Motor neuron (in vitro differentiated cells): ENCODE results near the gene EZR. TPM values are rescaled to one million over a fixed set of nuclear protein-coding genes. Genes with fewer than 3 reads are reported as not detected.

ENCODE experiments used
- ATAC-seq, 8 experiments: fragments of 200-7000 bp; cut with Tn5 transposase; replicated peaks in 6 of 8; 2 replicates each; pipeline ENCODE4 v1.8.0; 2021; ENCODE audit warnings: mild to moderate bottlenecking in 8 of 8, moderate library complexity in 8 of 8
- H3K27ac ChIP-seq, 2 donors: fragments of 250-450 bp; sonication (Bioruptor Pico); 2 replicates each; pipeline ENCODE4 v1.9.0; 2021; ENCODE audit warnings: antibody characterized with exemption in 2 of 2, mild to moderate bottlenecking in 2 of 2, moderate library complexity in 1 of 2
- H3K4me1 ChIP-seq, 2 donors: fragments of 250-450 bp; sonication (Bioruptor Pico); replicated peaks in 1 of 2; 2 replicates each; pipeline ENCODE4 v1.6.1; 2021; ENCODE audit warnings: antibody characterized with exemption in 2 of 2, mild to moderate bottlenecking in 2 of 2, moderate library complexity in 1 of 2
- H3K4me3 ChIP-seq, 5 donors: fragments of 250-450 bp; sonication (Bioruptor Pico); 2 replicates each; pipeline ENCODE4 v1.9.0; 2021; ENCODE audit warnings: antibody characterized with exemption in 5 of 5, mild to moderate bottlenecking in 5 of 5, moderate library complexity in 4 of 5
- WGBS, 10 experiments: fragments of 450-650 bp; shearing (Covaris generic); methylation state at CpG; one replicate each; pipeline ENCODE4 v1.0.0; 2022; 5-methylcytosine and 5-hydroxymethylcytosine counted together
- in situ Hi-C, 9 experiments: fragments of 400-800 bp; cut with MboI; loops; one replicate each; pipeline ENCODE4 v1.15.0; 2021; ENCODE audit warnings: low sequenced_read_pairs in 9 of 9, low pct_unique_long_range_greater_than_20kb in 2 of 9; ENCODE audit not compliant: unreplicated experiment in 9 of 9
- total RNA-seq, 8 experiments: library from RNA; unstranded; fragments of 300-600 nt; gene quantifications; 2 replicates each; pipeline versions ENCODE4 v1.2.3 to v1.2.4, GENCODE V29; 2022

The EZR gene
- total RNA-seq, 8 experiments from 2014 or later = 10.9 to 180 (median 24.5) TPM

GRCh38 chr6:158718461-158719046 is 100.6 kb downstream of the EZR start:
- 33 to 100% (median 64%) methylated on average over 1 to 10 of the region's 13 CpGs; no CpG with 5 or more reads in 2 of the 10 experiments for WGBS, 10 experiments
- H3K4me1 ChIP-seq = peaks cover 6 to 12% of the 10 kb centered on the region in 2 donors
- in situ Hi-C loops = loop anchor here in 6 of 9 experiments (25.0 kb wide), 3 partner anchors 244 to 394 kb away; no protein-coding TSS in a partner anchor
- peak; percentile 47 to 88 (median 62) for ATAC-seq
- H3K4me3 ChIP-seq = no peak overlapping the region
- no peak overlapping the region for H3K27ac ChIP-seq

DNA sequence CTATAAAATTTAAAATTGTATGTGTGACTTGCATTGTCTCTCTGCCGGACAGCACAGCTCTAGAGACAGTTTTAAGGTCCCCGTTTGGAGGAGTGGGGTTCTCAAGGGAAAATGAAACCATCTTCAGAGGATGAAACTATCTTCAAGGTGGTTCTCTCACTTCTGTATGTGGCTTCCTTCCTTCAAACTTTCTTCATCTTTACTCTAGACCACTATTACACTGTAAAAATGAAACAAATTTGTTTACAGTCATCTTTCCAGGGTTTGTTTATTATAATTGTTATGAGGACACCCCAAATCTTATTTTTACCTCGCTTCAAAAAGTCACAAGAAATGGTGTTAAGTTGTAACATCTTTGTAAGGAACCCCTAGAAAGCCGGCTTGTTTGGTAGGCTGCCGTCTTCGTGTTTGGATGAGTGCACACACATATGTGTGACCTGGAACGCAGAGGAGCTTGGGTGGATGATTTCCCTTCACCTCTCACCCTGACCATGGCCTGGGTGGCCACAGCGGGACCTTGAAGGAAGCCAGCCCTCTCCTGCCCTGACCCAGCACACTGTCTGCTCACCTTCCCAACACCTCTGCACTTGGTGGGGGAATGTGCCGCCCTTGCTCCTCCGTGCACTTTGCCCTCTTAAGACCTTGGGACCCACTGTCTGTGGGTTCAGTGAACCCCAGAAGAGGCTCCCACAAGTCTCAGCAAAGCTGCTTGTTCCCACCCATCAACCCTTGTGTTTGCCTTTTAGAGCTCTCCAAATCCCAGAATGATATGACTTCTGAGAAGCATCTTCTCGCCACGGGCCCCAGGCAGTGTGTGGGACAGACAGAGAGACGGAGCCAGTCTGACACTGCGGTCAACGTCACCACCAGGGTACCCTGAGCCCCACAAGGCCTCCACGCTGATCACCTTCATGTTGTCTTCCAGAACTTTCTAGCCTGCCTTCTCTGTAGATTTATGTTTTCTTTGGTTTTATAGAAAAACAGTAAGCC is 101.5 kb downstream of the EZR start:
- Histone ChIP-seq H3K27ac (no peak overlapping the region), H3K4me3 (no peak overlapping the region), H3K4me1 (peaks cover 6 to 12% of the 10 kb centered on the region in 2 donors)
- in situ Hi-C loops = loop anchor here in 6 of 9 experiments (25.0 kb wide), 3 partner anchors 245 to 395 kb away; no protein-coding TSS in a partner anchor
- ATAC-seq = no peak
- WGBS, 10 experiments = 32 to 95% (median 81%) methylated on average over 1 to 9 of the region's 16 CpGs; no CpG with 5 or more reads in 1 of the 10 experiments

Other genes with a start within 250 kb of the EZR start
- gene DYNLT1, start 174.6 kb downstream of the EZR start, total RNA-seq = 100 to 1,000 TPM; 119 to 364 (median 197) TPM
- gene SYTL3, start 169.3 kb downstream of the EZR start, total RNA-seq = 10 to 100 TPM in 1 of 8 experiments, 1 to 10 TPM in 4, under 1 TPM in 3; 0.52 to 15.5 (median 1.3) TPM
- 10 to 100 TPM in 1 of 8 experiments, 1 to 10 TPM in 7; 2.8 to 13.7 (median 4.7) TPM for gene RSPH3, start 180.8 kb upstream of the EZR start, total RNA-seq
- 1 to 10 TPM in 1 of 8 experiments, under 1 TPM in 7; 0.13 to 1.4 (median 0.26) TPM for gene TAGAP, start 225.6 kb upstream of the EZR start, total RNA-seq